ENCODE data around the gene PRSS53. TPM values are rescaled to one million over a fixed set of nuclear protein-coding genes. Genes with fewer than 3 reads are reported as not detected.

PRSS53 gene
- total RNA-seq, 1 donor from 2014 or later = 2.2 TPM

GRCh38 chr16:31085873-31086628 is 2.7 kb downstream of the PRSS53 start:
- no peak for TF ChIP-seq CTCF (conservative IDR thresholded peaks at IDR 0.05; ENCODE audit: low read depth, low read length)
- H3K4me3 ChIP-seq (ENCODE audit: low read depth, low read length) = no peak overlapping the region
- DNase-seq (ENCODE audit: low read depth) = no peak

GRCh38 chr16:31085411-31085810 is 3.3 kb downstream of the PRSS53 start:
- no peak overlapping the region for H3K4me3 ChIP-seq (ENCODE audit: low read depth, low read length)
- DNase-seq (ENCODE audit: low read depth) = no peak
- no peak for TF ChIP-seq CTCF (conservative IDR thresholded peaks at IDR 0.05; ENCODE audit: low read depth, low read length)

- no peak overlapping the region for H3K4me3 ChIP-seq (ENCODE audit: low read depth, low read length)
- no peak for TF ChIP-seq CTCF (conservative IDR thresholded peaks at IDR 0.05; ENCODE audit: low read depth, low read length)
- no peak for DNase-seq (ENCODE audit: low read depth)
Measured at GRCh38 chr16:31084584-31085302, 4.0 kb downstream of the PRSS53 start.

- DNase-seq (ENCODE audit: low read depth) = no peak
- no peak for TF ChIP-seq CTCF (conservative IDR thresholded peaks at IDR 0.05; ENCODE audit: low read depth, low read length)
- H3K4me3 ChIP-seq (ENCODE audit: low read depth, low read length) = no peak overlapping the region
Measured at GRCh38 chr16:31083981-31084380, 4.8 kb downstream of the PRSS53 start.

GRCh38 chr16:31083556-31083955 is 5.2 kb downstream of the PRSS53 start:
- H3K4me3 ChIP-seq (ENCODE audit: low read depth, low read length) = no peak overlapping the region
- TF ChIP-seq CTCF (conservative IDR thresholded peaks at IDR 0.05; ENCODE audit: low read depth, low read length) = no peak
- no peak for DNase-seq (ENCODE audit: low read depth)

GRCh38 chr16:31083081-31083480 is 5.7 kb downstream of the PRSS53 start:
- no peak overlapping the region for H3K4me3 ChIP-seq (ENCODE audit: low read depth, low read length)
- TF ChIP-seq CTCF (conservative IDR thresholded peaks at IDR 0.05; ENCODE audit: low read depth, low read length) = no peak
- DNase-seq (ENCODE audit: low read depth) = no peak

Measured in epithelial cell of proximal tubule (primary cell).